ENCODE results near the gene PATZ1.
"Not testable (repeated sequence)": the region's sequence is repeated elsewhere in the genome, so short reads cannot be mapped to it uniquely, and the experiment has no call there.

Gene PATZ1

GRCh38 chr22:31346255-31346732 is at the start of gene PATZ1:
Gene PATZ1 (minus strand): TSS chr22:31346346. CDS start chr22:31345602, 744 bp downstream.
- H3K27me3 ChIP-seq (ENCODE audit: control insufficient read depth, insufficient read depth, low read length): no peaks in the 10 kb centered on the region
- H3K9me3 ChIP-seq (ENCODE audit: control insufficient read depth, insufficient read depth, low read length): no peaks in the 10 kb centered on the region
- peak within 1 kb of the TSS; percentile 98 for H3K9ac ChIP-seq (ENCODE audit: low read depth, low read length)
- peak within 1 kb of the TSS; percentile 88 for H3K4me3 ChIP-seq (ENCODE audit: low read depth, low read length)
- peaks cover 17% of the 10 kb centered on the region for H3K4me1 ChIP-seq (ENCODE audit: control insufficient read depth, insufficient read depth, low read length)
- H3K36me3 ChIP-seq (ENCODE audit: control insufficient read depth, insufficient read depth, low read length): peaks cover 7% of the 10 kb centered on the region

GRCh38 chr22:31394326-31394725 is 48.2 kb upstream of the PATZ1 start:
- Histone ChIP-seq H3K36me3 (ENCODE audit: control insufficient read depth, insufficient read depth, low read length) (no peaks in the 10 kb centered on the region), H3K9me3 (ENCODE audit: control insufficient read depth, insufficient read depth, low read length) (no peaks in the 10 kb centered on the region), H3K9ac (ENCODE audit: low read depth, low read length) (no peak overlapping the region), H3K4me3 (ENCODE audit: low read depth, low read length) (no peak overlapping the region), H3K27me3 (ENCODE audit: control insufficient read depth, insufficient read depth, low read length) (no peaks in the 10 kb centered on the region), H3K4me1 (ENCODE audit: control insufficient read depth, insufficient read depth, low read length) (no peaks in the 10 kb centered on the region)

GRCh38 chr22:31393893-31394292 is 47.7 kb upstream of the PATZ1 start:
- no peaks in the 10 kb centered on the region for H3K9me3 ChIP-seq (ENCODE audit: control insufficient read depth, insufficient read depth, low read length)
- no peak overlapping the region for H3K9ac ChIP-seq (ENCODE audit: low read depth, low read length)
- no peaks in the 10 kb centered on the region for H3K4me1 ChIP-seq (ENCODE audit: control insufficient read depth, insufficient read depth, low read length)
- H3K27me3 ChIP-seq (ENCODE audit: control insufficient read depth, insufficient read depth, low read length): no peaks in the 10 kb centered on the region
- H3K4me3 ChIP-seq (ENCODE audit: low read depth, low read length): no peak overlapping the region
- no peaks in the 10 kb centered on the region for H3K36me3 ChIP-seq (ENCODE audit: control insufficient read depth, insufficient read depth, low read length)

- not testable (repeated sequence) for H3K4me3 ChIP-seq (ENCODE audit: low read depth, low read length); H3K4me1 ChIP-seq (ENCODE audit: control insufficient read depth, insufficient read depth, low read length); H3K9ac ChIP-seq (ENCODE audit: low read depth, low read length); H3K27me3 ChIP-seq (ENCODE audit: control insufficient read depth, insufficient read depth, low read length); H3K36me3 ChIP-seq (ENCODE audit: control insufficient read depth, insufficient read depth, low read length); H3K9me3 ChIP-seq (ENCODE audit: control insufficient read depth, insufficient read depth, low read length)
These were observed 32.5 kb upstream of the PATZ1 start for GRCh38 chr22:31378651-31379050.

- Histone ChIP-seq H3K9me3 (ENCODE audit: control insufficient read depth, insufficient read depth, low read length) (no peaks in the 10 kb centered on the region), H3K27me3 (ENCODE audit: control insufficient read depth, insufficient read depth, low read length) (no peaks in the 10 kb centered on the region), H3K4me3 (ENCODE audit: low read depth, low read length) (no peak overlapping the region), H3K4me1 (ENCODE audit: control insufficient read depth, insufficient read depth, low read length) (no peaks in the 10 kb centered on the region), H3K9ac (ENCODE audit: low read depth, low read length) (no peak overlapping the region), H3K36me3 (ENCODE audit: control insufficient read depth, insufficient read depth, low read length) (no peaks in the 10 kb centered on the region)
These were observed 32.0 kb upstream of the PATZ1 start for GRCh38 chr22:31378123-31378522.

- no peaks in the 10 kb centered on the region for H3K4me1 ChIP-seq (ENCODE audit: control insufficient read depth, insufficient read depth, low read length)
- H3K27me3 ChIP-seq (ENCODE audit: control insufficient read depth, insufficient read depth, low read length): no peaks in the 10 kb centered on the region
- no peak overlapping the region for H3K9ac ChIP-seq (ENCODE audit: low read depth, low read length)
- H3K36me3 ChIP-seq (ENCODE audit: control insufficient read depth, insufficient read depth, low read length): no peaks in the 10 kb centered on the region
- H3K4me3 ChIP-seq (ENCODE audit: low read depth, low read length): no peak overlapping the region
- no peaks in the 10 kb centered on the region for H3K9me3 ChIP-seq (ENCODE audit: control insufficient read depth, insufficient read depth, low read length)
These were observed 31.5 kb upstream of the PATZ1 start for GRCh38 chr22:31377612-31378011.

- Histone ChIP-seq H3K4me3 (ENCODE audit: low read depth, low read length) (no peak overlapping the region), H3K9me3 (ENCODE audit: control insufficient read depth, insufficient read depth, low read length) (no peaks in the 10 kb centered on the region), H3K4me1 (ENCODE audit: control insufficient read depth, insufficient read depth, low read length) (no peaks in the 10 kb centered on the region), H3K27me3 (ENCODE audit: control insufficient read depth, insufficient read depth, low read length) (no peaks in the 10 kb centered on the region), H3K36me3 (ENCODE audit: control insufficient read depth, insufficient read depth, low read length) (no peaks in the 10 kb centered on the region), H3K9ac (ENCODE audit: low read depth, low read length) (no peak overlapping the region)
These were observed 21.3 kb upstream of the PATZ1 start for GRCh38 chr22:31367426-31367825.

- Histone ChIP-seq H3K9ac (ENCODE audit: low read depth, low read length) (no peak overlapping the region), H3K36me3 (ENCODE audit: control insufficient read depth, insufficient read depth, low read length) (no peaks in the 10 kb centered on the region), H3K4me3 (ENCODE audit: low read depth, low read length) (no peak overlapping the region), H3K27me3 (ENCODE audit: control insufficient read depth, insufficient read depth, low read length) (no peaks in the 10 kb centered on the region), H3K9me3 (ENCODE audit: control insufficient read depth, insufficient read depth, low read length) (no peaks in the 10 kb centered on the region), H3K4me1 (ENCODE audit: control insufficient read depth, insufficient read depth, low read length) (no peaks in the 10 kb centered on the region)
These were observed 17.8 kb upstream of the PATZ1 start for GRCh38 chr22:31363885-31364465.

- Histone ChIP-seq H3K9me3 (ENCODE audit: control insufficient read depth, insufficient read depth, low read length) (no peaks in the 10 kb centered on the region), H3K27me3 (ENCODE audit: control insufficient read depth, insufficient read depth, low read length) (no peaks in the 10 kb centered on the region), H3K4me3 (ENCODE audit: low read depth, low read length) (no peak overlapping the region), H3K4me1 (ENCODE audit: control insufficient read depth, insufficient read depth, low read length) (no peaks in the 10 kb centered on the region), H3K9ac (ENCODE audit: low read depth, low read length) (no peak overlapping the region), H3K36me3 (ENCODE audit: control insufficient read depth, insufficient read depth, low read length) (no peaks in the 10 kb centered on the region)
These were observed 15.6 kb upstream of the PATZ1 start for GRCh38 chr22:31361743-31362142.

GRCh38 chr22:31360029-31360428 is 13.9 kb upstream of the PATZ1 start:
- Histone ChIP-seq H3K9me3 (ENCODE audit: control insufficient read depth, insufficient read depth, low read length) (no peaks in the 10 kb centered on the region), H3K4me1 (ENCODE audit: control insufficient read depth, insufficient read depth, low read length) (no peaks in the 10 kb centered on the region), H3K4me3 (ENCODE audit: low read depth, low read length) (no peak overlapping the region), H3K36me3 (ENCODE audit: control insufficient read depth, insufficient read depth, low read length) (no peaks in the 10 kb centered on the region), H3K9ac (ENCODE audit: low read depth, low read length) (no peak overlapping the region), H3K27me3 (ENCODE audit: control insufficient read depth, insufficient read depth, low read length) (no peaks in the 10 kb centered on the region)

GRCh38 chr22:31354515-31354914 is 8.4 kb upstream of the PATZ1 start:
- H3K27me3 ChIP-seq (ENCODE audit: control insufficient read depth, insufficient read depth, low read length): no peaks in the 10 kb centered on the region
- no peak overlapping the region for H3K9ac ChIP-seq (ENCODE audit: low read depth, low read length)
- H3K36me3 ChIP-seq (ENCODE audit: control insufficient read depth, insufficient read depth, low read length): no peaks in the 10 kb centered on the region
- H3K4me1 ChIP-seq (ENCODE audit: control insufficient read depth, insufficient read depth, low read length): no peaks in the 10 kb centered on the region
- no peak overlapping the region for H3K4me3 ChIP-seq (ENCODE audit: low read depth, low read length)
- H3K9me3 ChIP-seq (ENCODE audit: control insufficient read depth, insufficient read depth, low read length): no peaks in the 10 kb centered on the region

- Histone ChIP-seq H3K36me3 (ENCODE audit: control insufficient read depth, insufficient read depth, low read length) (no peaks in the 10 kb centered on the region), H3K4me1 (ENCODE audit: control insufficient read depth, insufficient read depth, low read length) (peaks cover 3% of the 10 kb centered on the region), H3K4me3 (ENCODE audit: low read depth, low read length) (no peak overlapping the region), H3K9me3 (ENCODE audit: control insufficient read depth, insufficient read depth, low read length) (no peaks in the 10 kb centered on the region), H3K27me3 (ENCODE audit: control insufficient read depth, insufficient read depth, low read length) (no peaks in the 10 kb centered on the region), H3K9ac (ENCODE audit: low read depth, low read length) (no peak overlapping the region)
These were observed 4.3 kb upstream of the PATZ1 start for GRCh38 chr22:31350410-31350863.

All from iPS-15b (cell line).